ENCODE data around the gene FXYD1. TPM values are rescaled to one million over a fixed set of nuclear protein-coding genes. Genes with fewer than 3 reads are reported as not detected.

The FXYD1 gene
- total RNA-seq, 4 donors from 2014 or later = 215 to 235 (median 225) TPM

- Histone ChIP-seq H3K4me1 (no peaks in the 10 kb centered on the region), H3K36me3 (peaks cover 0 to 32% of the 10 kb centered on the region in 2 donors), H3K27ac (no peak overlapping the region), H3K4me3 (no peak overlapping the region), H3K27me3 (no peaks in the 10 kb centered on the region), H3K9me3 (peaks cover 0 to 6% (median 0%) of the 10 kb centered on the region in 3 donors)
- DNase-seq (no peak), ATAC-seq (no peak)
- intact Hi-C loops (cut with DNase I; ENCODE audit: low total_unique reads) (no loop called here), in situ Hi-C loops (cut with MboI; ENCODE audit: low sequenced_read_pairs in 4 of 4) (no loop called here)
- TF ChIP-seq POLR2A (IDR thresholded peaks at IDR 0.05) (no peak), CTCF (IDR thresholded peaks at IDR 0.05 in 4 of 5, conservative IDR thresholded peaks at IDR 0.05 in 1 of 5) (no peak)
Measured at GRCh38 chr19:35165200-35166058, 26.8 kb downstream of the FXYD1 start.

GRCh38 chr19:35166100-35167063 is 27.8 kb downstream of the FXYD1 start:
- peaks cover 0 to 32% of the 10 kb centered on the region in 2 donors for H3K36me3 ChIP-seq

GRCh38 chr19:35167251-35168119 is 28.9 kb downstream of the FXYD1 start:
- intact Hi-C loops (cut with DNase I; ENCODE audit: low total_unique reads) (no loop called here), in situ Hi-C loops (cut with MboI; ENCODE audit: low sequenced_read_pairs in 4 of 4) (no loop called here)
- Histone ChIP-seq H3K27ac (no peak overlapping the region), H3K27me3 (no peaks in the 10 kb centered on the region), H3K4me3 (no peak overlapping the region), H3K36me3 (peaks cover 0 to 25% of the 10 kb centered on the region in 2 donors), H3K9me3 (no peaks in the 10 kb centered on the region), H3K4me1 (no peaks in the 10 kb centered on the region)
- TF ChIP-seq CTCF (IDR thresholded peaks at IDR 0.05 in 4 of 5, conservative IDR thresholded peaks at IDR 0.05 in 1 of 5) = no peak
- no peak for TF ChIP-seq POLR2A (IDR thresholded peaks at IDR 0.05)
- ATAC-seq = no peak
- DNase-seq = no peak

More at GRCh38 chr19:35166100-35167063, 27.8 kb downstream of the FXYD1 start:
- DNase-seq (no peak), ATAC-seq (no peak)
- H3K27ac ChIP-seq = no peak overlapping the region
- TF ChIP-seq POLR2A (IDR thresholded peaks at IDR 0.05) (no peak), CTCF (IDR thresholded peaks at IDR 0.05 in 4 of 5, conservative IDR thresholded peaks at IDR 0.05 in 1 of 5) (no peak)
- no peaks in the 10 kb centered on the region for H3K27me3 ChIP-seq
- H3K4me1 ChIP-seq = no peaks in the 10 kb centered on the region
- peaks cover 0 to 6% (median 0%) of the 10 kb centered on the region in 3 donors for H3K9me3 ChIP-seq
- in situ Hi-C loops (cut with MboI; ENCODE audit: low sequenced_read_pairs in 4 of 4) = no loop called here
- no peak overlapping the region for H3K4me3 ChIP-seq
- intact Hi-C loops (cut with DNase I; ENCODE audit: low total_unique reads) = no loop called here

GRCh38 chr19:35168196-35168595 is 29.6 kb downstream of the FXYD1 start:
- ATAC-seq (no peak), DNase-seq (no peak)

More at GRCh38 chr19:35168196-35168595, 29.6 kb downstream of the FXYD1 start:
- Histone ChIP-seq H3K27ac (no peak overlapping the region), H3K4me3 (no peak overlapping the region), H3K36me3 (peaks cover 0 to 23% of the 10 kb centered on the region in 2 donors), H3K27me3 (no peaks in the 10 kb centered on the region), H3K9me3 (no peaks in the 10 kb centered on the region), H3K4me1 (no peaks in the 10 kb centered on the region)
- intact Hi-C loops (cut with DNase I; ENCODE audit: low total_unique reads) (no loop called here), in situ Hi-C loops (cut with MboI; ENCODE audit: low sequenced_read_pairs in 4 of 4) (no loop called here)
- no peak for TF ChIP-seq CTCF (IDR thresholded peaks at IDR 0.05 in 4 of 5, conservative IDR thresholded peaks at IDR 0.05 in 1 of 5)
- TF ChIP-seq POLR2A (IDR thresholded peaks at IDR 0.05) = no peak

All from gastrocnemius medialis (tissue), 4 donors.